HG02884 (cell line): ENCODE results near the gene MRPS27.
"Not testable (repeated sequence)": the region's sequence is repeated elsewhere in the genome, so short reads cannot be mapped to it uniquely, and the experiment has no call there.

ENCODE experiments used
- ATAC-seq: cut with Tn5 transposase; IDR thresholded peaks from one replicate; pipeline ENCODE4 v1.9.1; 2021; ENCODE audit warnings: mild to moderate bottlenecking, moderate library complexity; ENCODE audit not compliant: unreplicated experiment

The MRPS27 gene

GRCh38 chr5:72326306-72326649, 6.2 kb upstream of the MRPS27 start:
- no peak for ATAC-seq

- no peak for ATAC-seq
Measured at GRCh38 chr5:72325566-72326305, 5.7 kb upstream of the MRPS27 start.

DNA sequence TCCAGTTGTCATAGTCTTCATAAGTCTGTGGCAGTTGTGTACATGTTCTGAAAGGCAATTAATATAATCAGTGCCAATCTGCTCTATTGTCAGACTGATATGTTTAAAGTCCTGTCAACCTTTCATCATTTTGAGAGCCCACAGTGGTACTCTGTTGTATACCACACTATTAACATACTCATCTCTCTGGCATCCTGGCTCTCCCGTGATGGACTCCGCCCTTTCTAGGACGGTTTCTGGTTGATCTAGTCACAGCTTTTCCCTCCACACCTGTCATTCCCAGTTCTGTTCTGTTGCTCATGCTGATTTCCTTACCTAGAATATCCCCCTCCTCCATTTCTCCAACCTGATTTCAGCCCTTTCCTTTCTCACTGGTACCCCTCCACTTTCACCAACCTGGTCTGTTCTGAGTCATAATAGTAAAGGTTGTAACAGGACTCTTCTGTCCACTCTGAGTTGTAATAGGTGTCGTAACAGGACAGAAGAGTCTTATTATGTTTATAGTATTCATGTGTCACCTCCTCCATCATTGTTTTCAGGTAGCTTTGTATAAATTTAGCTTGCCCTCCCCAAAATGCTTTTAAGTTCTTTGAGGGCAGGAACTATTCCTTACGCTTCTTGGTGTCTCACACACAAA, 4.3 kb upstream of the MRPS27 start:
- no peak for ATAC-seq

DNA sequence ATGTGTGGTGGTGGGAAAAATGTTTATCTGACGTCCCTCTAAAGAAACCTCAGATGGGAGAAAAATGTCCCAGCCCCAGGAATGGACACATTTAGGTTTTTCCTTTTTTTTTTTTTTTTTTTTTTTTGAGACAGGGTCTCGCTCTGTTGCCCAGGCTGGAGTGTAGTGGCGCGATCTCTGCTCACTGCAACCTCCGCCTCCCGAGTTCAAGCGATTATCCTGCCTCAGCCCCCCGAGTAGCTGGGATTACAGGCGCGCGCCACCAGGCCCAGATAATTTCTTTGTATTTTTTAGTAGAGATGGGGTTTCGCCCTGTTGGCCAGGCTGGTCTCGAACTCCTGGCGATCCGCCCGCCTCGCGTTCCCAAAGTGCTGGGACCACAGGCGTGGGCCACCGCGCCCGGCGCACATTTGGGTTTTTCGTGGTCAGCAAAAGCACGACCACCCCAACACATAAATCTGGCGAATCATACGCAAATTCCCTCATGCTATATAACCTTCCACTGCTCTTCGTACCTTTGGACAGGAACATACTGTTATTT, 535 bp downstream of the MRPS27 start:
- not testable (repeated sequence) for ATAC-seq

- ATAC-seq, result no peak
Measured at GRCh38 chr5:72314571-72315172, 5.4 kb downstream of the MRPS27 start.

- no peak for ATAC-seq
Measured at GRCh38 chr5:72313141-72313540, 6.9 kb downstream of the MRPS27 start.

- ATAC-seq, result no peak
Measured at GRCh38 chr5:72308853-72309191, 11.2 kb downstream of the MRPS27 start.

DNA sequence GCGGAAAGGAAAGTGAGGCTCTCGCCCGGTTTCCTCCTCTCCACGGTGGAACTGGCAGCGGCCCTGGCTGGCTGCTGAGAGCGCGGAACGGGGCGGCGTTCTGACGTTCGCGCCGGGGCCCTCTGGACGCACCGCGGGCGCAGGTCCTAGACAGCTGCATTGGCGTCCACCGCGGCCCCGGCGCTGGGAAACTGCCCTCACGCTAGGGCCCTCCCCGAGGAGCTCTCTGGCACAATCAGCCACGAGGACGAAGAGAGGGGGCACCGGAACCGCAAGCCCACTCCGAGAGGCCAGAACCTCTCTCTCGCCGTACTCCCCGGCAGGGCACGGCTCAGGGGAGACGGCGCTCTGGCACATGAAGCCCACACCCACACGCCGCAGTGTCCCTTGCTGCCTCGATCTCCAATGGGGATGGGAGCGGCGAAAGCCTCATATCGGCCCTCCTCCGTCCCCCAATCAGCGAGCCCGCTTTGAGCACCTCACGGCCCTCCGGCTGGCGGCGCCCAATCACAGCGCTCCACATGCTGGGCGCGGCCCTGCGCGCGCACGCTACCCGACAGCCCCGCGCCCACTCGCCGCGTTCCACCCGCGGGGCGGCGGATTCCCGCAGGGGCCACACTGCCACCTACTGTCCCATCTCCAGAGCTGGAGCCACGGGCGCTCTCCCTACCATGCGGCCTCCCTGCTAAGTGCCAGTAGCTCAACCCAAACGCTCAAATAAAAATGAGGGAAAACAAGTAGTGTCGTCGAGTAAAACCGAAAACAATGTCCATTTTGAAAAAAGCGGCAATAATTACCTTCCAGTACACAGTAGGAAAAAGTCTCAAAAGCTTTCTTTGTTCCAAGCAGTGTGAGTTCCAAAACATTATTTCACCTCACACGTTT, 11.8 kb downstream of the MRPS27 start:
- peak; percentile 90 for ATAC-seq

- ATAC-seq, result no peak
Measured at GRCh38 chr5:72307573-72307967, 12.5 kb downstream of the MRPS27 start.

DNA sequence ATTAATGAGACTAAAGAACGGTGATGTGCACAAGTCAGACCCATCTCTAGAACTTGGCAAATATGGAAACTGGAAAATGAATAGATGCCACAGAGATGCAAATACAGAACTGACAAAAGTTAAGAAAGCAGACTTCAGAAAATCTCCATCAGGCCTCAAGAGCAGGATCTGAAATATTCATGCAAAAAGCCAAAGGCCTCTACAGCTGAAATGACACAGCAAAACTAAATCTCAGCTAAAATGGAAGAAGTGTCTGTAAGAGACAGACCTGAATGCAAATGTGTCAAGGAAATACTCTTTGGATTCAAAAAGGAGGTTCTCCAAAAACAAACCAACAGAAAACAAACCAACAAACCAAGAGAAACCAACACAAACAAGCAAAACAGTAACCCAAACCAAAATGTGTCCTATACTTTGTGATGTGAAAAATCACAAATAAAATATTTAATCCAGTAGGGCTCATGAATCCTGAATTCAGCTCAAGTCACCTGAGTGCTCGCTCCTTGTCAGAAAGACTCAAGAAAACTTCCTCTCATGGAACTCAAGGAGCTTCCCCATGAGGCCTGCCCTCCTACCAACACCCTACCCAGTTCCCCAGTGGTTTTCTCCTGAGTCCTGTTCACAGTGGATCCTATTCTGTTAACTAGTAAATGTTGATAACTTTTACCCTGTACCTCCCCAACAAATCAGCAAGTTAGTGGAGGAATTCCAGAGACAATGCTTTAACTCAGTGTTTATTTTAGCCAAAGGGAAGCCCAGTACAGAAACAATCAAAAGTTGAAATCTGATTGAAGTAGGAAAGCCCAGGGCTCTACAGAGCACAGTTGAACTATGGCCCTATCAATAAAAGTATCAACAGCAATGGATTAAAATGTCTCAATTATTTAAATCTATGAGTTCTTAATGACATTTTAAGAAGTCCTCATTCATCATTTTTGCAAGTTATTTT, 14.6 kb downstream of the MRPS27 start:
- no peak for ATAC-seq

DNA sequence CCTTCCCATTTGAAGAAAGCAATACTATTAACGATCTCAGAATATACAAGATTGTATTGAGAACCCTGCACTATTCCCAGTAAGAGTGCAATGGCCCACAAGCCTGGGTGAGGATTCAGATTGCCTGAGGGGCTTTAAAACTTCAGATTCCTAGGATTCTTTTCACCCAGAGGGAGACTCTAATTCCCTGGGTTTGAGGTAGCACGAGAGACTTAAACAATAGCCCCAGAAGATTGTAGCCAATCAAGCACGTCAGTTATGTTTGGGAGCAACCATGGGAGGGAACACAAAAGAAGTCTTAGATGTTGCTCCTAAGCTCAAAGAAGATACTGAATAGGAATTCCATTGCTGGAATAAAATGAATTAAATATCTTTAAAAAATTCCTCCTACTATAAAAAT, 17.9 kb downstream of the MRPS27 start:
- ATAC-seq, result no peak

DNA sequence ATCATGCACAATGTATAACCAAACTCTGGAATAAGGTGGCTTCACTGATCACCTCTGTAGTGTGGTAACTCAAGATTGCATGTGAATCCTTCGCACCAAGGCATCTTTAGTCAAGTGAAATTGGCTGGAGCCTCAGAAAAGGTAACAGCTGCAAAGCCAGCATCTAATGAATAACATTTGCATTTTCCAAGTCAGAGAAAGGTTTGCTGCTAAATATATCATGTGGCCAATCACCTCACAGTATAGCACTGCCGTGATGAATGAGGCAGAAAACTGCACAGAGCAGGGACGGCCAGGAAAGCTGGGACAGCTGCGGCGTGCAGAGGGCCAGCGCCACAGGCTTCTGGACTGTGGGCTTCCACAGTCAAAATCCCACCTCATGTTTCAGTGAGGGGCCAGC, 18.5 kb downstream of the MRPS27 start:
- peak; percentile 55 for ATAC-seq

- no peak for ATAC-seq
Measured at GRCh38 chr5:72300590-72301339, 19.3 kb downstream of the MRPS27 start.

DNA sequence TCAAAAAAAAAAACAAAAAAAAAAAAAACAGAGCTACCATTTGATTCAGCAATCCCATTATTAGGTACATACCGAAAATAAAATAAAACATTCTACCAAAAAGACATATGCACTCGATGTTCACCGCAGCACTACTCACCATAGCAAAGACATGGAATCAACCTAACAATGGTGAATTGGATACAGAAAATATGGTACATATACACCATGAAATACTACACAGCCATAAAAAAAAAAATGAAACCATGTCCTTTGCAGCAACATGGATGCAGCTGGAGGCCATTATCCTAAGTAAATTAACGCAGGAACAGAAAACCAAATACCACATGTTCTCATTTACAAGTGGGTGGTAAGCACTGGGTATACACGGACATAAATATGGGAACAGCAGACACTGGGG, 21.3 kb downstream of the MRPS27 start:
- no peak for ATAC-seq

- not testable (repeated sequence) for ATAC-seq
Measured at GRCh38 chr5:72298136-72298535, 21.9 kb downstream of the MRPS27 start.

DNA sequence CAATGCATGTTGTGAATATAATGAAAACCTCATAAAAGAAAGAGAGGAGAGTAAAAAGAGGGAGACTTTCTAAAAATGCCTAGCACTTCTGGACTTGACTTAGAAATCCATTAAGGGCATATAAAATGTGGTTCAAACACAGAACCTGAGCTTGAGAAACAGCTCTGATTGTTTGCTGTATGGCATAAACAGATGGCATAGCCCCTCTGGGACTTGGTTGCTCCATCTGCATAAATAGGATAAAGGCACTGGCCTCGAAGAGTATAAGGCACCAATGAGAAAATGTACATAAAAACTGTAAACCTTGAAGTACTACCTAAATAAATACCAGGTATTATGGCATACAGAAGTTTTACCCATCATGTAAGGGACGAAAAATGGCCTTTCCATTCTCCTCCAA, 23.8 kb downstream of the MRPS27 start:
- no peak for ATAC-seq

- ATAC-seq, result no peak
Measured at GRCh38 chr5:72295539-72295938, 24.5 kb downstream of the MRPS27 start.

DNA sequence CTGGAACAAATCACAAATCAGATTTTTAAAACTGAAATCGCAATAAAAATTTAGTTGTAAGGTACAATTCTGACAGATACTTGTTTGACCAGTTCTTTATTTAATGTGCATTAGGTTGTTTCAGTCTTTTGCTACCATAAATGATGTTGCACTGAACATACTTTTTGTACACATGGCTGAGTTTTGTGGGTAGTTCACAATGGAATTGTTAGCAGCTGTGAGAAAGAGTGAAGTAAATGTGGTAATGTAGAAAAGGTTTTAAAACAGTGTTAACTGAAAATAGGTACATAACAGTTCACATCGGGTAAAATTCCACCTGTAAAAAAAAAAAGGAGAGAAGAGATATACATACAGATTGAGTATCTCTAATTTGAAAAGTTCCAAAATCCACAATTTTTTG, 25.6 kb downstream of the MRPS27 start:
- no peak for ATAC-seq

DNA sequence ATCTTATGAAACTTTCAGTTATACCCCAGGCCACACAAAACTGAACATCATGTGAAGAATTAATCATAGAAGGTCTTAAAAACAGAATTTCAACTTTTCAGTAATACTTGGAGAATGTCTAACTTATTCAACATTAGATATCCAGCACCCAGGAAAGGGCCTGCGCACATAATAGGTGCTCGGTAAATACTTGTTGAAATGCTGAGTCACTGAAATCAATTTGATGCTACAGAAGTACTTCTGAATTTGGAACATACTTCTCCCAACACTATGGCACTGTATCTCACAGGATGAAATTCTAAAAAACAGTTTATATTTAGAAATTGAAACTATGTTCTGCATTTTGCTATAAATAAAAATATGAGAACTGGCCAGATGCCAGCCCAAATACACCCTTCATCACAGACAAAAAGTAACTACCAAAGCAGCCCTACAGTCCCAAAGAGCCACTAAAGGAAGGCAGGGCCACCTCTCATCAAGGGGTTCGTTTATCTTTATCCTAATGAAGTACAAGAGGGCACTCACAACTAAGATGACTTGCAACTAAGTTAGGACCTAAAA, 26.5 kb downstream of the MRPS27 start:
- ATAC-seq, result no peak
